AML-193 (cell line): ENCODE results near the gene PHF23.

Source experiments
- DNase-seq, 2 experiments: peaks; one replicate each; lab custom pipeline; 2025; lab: John Stamatoyannopoulos, UW

PHF23 gene

DNA sequence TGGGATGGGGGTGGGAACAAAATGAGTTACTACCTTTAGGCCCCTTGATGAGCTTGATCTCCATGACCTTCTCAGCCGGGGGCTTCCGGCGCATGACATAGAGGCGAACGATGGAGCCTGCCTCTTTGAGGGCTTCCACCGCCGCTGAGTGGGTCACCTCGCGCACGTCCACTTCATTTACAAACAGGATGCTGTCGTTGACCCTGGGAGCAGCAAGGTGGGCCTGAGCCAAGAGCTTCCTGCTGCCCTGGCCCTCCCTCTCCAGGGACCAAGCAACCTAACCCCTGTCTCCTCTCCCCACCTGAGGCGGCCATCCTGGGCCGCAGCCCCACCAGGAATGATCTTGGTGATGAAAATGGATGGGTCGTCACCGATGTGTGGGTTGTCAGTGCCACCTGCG is 35.9 kb downstream of the PHF23 start:
- DNase-seq, result no peak

DNA sequence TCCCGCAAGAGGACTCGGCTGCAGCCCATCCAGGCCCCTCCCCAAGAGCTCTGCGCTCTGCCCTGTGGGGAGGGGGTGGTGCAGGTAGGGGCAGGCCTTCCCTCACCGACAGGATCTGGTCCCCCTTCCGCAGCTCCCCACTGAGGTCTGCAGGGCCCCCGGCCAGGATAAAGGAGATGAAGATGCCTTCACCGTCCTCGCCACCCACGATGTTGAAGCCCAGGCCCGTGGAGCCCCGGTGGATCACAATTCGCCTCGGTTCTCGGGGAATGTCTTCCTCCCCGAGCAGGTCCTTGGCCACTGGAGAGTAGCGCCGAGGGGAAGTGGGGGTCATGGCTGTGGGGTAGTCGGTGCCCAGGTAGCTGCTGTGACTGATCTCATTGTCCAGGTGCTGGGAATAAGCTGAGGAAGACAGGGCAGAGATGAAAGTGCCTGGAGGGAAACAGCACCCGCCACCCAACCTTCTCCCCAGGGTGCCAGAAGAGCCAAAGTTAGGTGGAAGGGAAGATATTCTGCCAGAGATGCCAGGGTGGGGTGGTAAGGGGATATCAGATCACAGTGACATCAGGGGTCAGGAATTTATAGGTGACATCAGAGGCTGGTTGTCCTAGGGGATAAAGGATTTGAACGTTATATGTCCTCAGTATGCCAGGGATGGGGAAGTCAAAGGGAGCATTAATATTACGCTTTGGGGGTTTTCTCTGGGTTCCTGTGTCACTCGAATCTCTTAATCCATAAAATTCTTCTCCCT is 42.4 kb downstream of the PHF23 start:
- no peak for DNase-seq

DNA sequence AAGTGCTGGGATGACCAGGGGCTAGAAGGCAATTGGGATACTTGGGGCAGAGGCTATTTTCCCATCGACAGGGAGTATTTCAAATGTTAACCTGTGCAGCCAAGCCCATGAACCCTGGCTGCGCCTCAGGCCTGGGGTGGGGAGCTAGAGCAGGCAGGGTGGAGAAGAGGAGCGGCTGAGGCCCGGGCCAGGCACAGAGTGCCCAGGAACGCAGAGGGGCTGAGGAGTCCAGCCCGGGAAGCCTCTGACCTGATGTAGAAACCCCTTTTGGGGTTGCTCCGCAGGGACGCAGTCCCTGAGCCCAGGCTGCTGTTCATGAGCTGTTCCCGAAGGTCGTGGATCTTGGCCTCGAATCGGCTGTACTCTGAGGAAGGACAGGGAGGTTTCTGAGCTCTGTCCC is 43.3 kb downstream of the PHF23 start:
- no peak for DNase-seq

DNA sequence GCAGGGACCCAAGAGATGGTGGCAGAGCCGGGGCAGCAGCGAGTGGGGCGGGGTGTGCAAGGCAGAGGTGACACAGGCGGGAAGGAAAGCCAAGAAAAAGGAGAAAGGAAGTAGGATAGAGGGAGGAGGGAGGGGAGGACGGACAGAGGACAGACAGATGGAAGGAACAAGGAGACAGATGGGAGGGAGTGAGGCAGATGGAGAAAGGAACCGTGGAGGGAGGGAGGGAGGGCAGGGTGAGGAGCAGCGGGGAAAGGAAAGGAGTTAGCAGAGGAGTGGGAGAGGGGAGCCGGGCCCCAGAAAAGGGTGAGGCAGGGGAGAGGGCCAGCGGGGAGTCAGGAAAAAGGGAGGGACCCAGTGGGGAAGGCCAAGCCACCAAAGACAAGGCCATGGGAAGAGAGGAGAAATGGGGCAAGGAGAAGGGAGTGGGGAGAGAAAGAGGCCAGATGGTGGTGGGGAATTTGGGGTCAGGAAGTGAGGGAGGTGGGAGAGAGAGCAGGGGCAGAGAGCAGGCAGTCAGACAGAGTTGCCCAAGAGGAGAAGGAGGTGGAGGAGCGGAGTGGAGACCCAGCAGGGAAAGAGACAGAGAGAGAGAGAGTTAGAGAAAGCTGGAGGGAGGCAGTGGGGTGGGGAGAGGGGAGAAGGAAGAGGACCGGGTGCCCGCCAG is 46.9 kb downstream of the PHF23 start:
- DNase-seq, result no peak

DNA sequence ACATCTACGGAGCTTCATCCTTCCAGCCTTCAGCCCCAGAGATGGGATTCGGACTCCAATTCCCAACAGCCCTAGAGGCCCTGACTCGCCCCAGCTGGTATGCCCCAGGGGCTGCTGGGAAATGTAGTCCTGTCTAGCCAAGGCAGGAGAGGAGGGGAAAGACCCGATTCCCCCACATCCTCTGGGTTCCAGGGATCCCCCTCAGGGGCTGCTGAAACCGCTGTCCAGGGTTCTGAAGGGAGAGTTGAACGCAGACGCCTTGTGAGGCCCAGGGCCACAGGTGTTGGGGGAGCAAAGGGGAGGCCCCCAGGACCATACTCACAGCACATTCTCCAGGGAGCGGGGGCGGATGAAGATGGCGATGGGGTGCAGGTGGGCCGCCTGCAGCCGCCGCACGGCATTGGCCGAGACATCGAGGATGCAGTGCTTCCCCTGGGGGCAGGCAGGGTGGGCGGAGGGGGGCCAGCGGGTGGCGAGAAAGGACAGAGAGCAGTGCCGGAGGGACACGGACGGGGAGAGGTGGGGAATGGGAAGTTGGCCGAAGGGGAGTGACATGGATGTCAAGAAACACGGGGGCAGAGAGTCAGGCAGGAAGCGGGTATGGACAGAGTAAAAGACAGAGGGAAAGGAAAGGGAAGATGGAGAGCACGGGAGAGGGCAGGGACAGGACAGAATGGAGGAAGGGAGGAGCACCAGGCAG is 47.5 kb downstream of the PHF23 start:
- no peak for DNase-seq

DNA sequence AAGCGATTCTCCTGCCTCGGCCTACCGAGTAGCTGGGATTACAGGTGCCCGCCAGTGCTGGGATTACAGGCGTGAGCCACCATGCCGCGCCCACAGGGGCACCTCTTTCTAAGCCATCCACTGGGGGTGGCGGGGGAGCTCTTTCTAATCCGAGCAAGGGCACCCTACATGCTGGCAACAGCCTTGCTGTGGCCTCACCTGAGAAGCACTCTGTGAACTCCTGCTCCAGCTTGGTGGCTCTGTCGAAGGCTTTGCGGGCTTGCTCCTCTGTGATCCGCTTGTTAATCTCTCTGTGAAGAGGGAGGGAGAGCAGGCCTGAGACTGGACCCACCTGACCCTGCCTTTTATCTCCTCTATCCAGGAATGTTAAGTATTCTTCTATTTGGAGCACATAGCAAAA is 48.2 kb downstream of the PHF23 start:
- no peak for DNase-seq

DNA sequence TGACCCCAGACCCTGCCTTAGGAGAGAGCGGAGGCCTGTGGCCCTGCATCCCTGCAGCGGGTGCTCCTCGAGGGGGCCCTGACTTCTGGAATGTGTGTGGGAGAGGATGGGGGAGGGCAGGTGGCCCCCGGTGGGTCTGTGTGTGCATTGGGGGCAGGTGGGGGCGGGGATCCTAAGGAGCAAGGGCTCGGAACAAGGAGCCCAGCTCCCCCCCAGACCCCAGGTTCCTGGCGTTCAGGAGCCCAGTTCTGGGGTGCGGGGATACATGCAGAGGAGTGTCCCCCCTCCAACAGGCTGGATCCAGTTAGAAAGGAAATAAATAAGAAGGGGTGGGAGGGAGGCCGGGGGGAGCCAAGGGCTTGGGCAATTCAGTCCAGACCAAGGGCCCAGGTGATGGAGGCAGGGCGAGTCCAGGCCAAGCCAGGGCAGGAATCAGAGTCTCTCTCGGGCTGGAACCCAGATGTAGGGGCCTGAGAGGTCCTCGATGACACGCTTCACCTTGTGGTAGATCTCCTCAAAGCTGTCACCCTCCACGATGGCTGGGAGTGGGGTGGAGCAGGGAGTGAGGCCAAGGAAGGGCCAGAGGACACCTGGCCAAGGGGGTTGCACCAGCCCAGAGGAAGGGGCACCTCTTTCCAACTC is 48.9 kb downstream of the PHF23 start:
- DNase-seq, result no peak

DNA sequence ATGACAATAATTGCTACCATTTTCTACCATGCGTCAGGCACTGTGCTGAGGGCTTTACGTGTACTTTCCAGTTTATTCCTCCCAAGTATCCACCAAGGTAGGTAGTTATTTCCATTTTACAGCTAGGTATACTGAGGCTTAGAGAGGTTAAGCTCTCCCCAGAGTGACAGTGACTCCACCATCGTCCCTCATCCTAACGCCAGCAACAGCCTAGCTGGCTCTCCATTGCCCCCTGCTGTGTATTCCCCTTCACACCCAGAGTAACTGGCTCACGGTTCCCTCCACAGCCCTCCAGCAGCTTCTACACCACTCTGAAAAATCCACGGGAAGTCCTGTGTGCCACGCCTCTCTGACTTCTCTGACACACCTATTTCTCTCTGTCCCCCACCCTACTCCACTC is 53.0 kb downstream of the PHF23 start:
- DNase-seq, result no peak
